ENCODE measurements around the gene SAP30. TPM values are rescaled to one million over a fixed set of nuclear protein-coding genes. Genes with fewer than 3 reads are reported as not detected.

Gene SAP30
- total RNA-seq, 1 experiment from 2014 or later, result 12.0 TPM

GRCh38 chr4:173391701-173392100 lies 20.9 kb downstream of the SAP30 start:
- no peak for DNase-seq (ENCODE audit: low read depth, low spot score)
- H3K9me3 ChIP-seq (ENCODE audit: control insufficient read depth in 1 of 2, insufficient read depth in 1 of 2, low read depth in 1 of 2, low read length in 2 of 2), result no peaks in the 10 kb centered on the region
- H3K27me3 ChIP-seq (ENCODE audit: insufficient read depth, low read length), result no peaks in the 10 kb centered on the region
- H3K79me2 ChIP-seq (ENCODE audit: insufficient read depth, low read length), result no peaks in the 10 kb centered on the region
- no peaks in the 10 kb centered on the region; the same call in 1 of the 2 replicates for H3K9me2 ChIP-seq (ENCODE audit: insufficient read depth)
- H4K20me1 ChIP-seq (ENCODE audit: insufficient read depth), result no peaks in the 10 kb centered on the region
- POLR2A ChIA-PET, result no interaction called here
- peaks cover 0 to 3% of the 10 kb centered on the region in 2 experiments; a peak in 1 of 4 replicates for H3K4me1 ChIP-seq (ENCODE audit: control insufficient read depth in 1 of 2, insufficient read depth in 2 of 2, low read length in 2 of 2)
- no peak overlapping the region for H3K9ac ChIP-seq (ENCODE audit: low read length)
- RAD21 ChIA-PET (ENCODE audit: low non-redundant PET in 1 of 2, low total read pairs in 2 of 2, uncharacterized antibody in 2 of 2, unreplicated experiment in 2 of 2), result no interaction called here
- ATAC-seq, result no peak
- intact Hi-C loops (cut with micrococcal nuclease), result no loop called here
- no peak overlapping the region for H3K4me3 ChIP-seq (replicated peaks in 1 of 2; ENCODE audit: low read depth in 1 of 2, low read length in 2 of 2)
- H2AFZ ChIP-seq (ENCODE audit: low read depth, low read length, poor library complexity, severe bottlenecking), result no peak overlapping the region
- TF ChIP-seq ZNF274 (IDR thresholded peaks at IDR 0.05; ENCODE audit: low read depth, low read length) (no peak), YY1 (IDR thresholded peaks at IDR 0.05; ENCODE audit: extremely low read depth, insufficient replicate concordance, low read depth, low read length) (no peak), ZBTB33 (IDR thresholded peaks at IDR 0.05; ENCODE audit: extremely low read depth, insufficient replicate concordance, low read length) (no peak), POLR2AphosphoS5 (IDR thresholded peaks at IDR 0.05; ENCODE audit: low read depth, low read length) (no peak), ZFX (IDR thresholded peaks at IDR 0.05) (no peak), EGR1 (IDR thresholded peaks at IDR 0.05; ENCODE audit: low read depth) (no peak), TCF7L2 (IDR thresholded peaks at IDR 0.05; ENCODE audit: borderline replicate concordance, extremely low read depth, insufficient read depth, insufficient read length) (no peak), ATF3 (IDR thresholded peaks at IDR 0.05) (no peak), ELF1 (IDR thresholded peaks at IDR 0.05; ENCODE audit: borderline replicate concordance, low read depth) (no peak), CEBPB (IDR thresholded peaks at IDR 0.05; ENCODE audit: low read depth) (no peak), SIN3A (IDR thresholded peaks at IDR 0.05; ENCODE audit: low read depth) (no peak), EZH2phosphoT487 (IDR thresholded peaks at IDR 0.05; ENCODE audit: borderline replicate concordance) (no peak), FOSL1 (IDR thresholded peaks at IDR 0.05; ENCODE audit: low read depth) (no peak), POLR2A (IDR thresholded peaks at IDR 0.05; ENCODE audit: borderline replicate concordance, extremely low read depth, insufficient read depth, insufficient read length) (no peak), EZH2 (IDR thresholded peaks at IDR 0.05) (no peak)
- TF ChIP-seq, protein P1, sequence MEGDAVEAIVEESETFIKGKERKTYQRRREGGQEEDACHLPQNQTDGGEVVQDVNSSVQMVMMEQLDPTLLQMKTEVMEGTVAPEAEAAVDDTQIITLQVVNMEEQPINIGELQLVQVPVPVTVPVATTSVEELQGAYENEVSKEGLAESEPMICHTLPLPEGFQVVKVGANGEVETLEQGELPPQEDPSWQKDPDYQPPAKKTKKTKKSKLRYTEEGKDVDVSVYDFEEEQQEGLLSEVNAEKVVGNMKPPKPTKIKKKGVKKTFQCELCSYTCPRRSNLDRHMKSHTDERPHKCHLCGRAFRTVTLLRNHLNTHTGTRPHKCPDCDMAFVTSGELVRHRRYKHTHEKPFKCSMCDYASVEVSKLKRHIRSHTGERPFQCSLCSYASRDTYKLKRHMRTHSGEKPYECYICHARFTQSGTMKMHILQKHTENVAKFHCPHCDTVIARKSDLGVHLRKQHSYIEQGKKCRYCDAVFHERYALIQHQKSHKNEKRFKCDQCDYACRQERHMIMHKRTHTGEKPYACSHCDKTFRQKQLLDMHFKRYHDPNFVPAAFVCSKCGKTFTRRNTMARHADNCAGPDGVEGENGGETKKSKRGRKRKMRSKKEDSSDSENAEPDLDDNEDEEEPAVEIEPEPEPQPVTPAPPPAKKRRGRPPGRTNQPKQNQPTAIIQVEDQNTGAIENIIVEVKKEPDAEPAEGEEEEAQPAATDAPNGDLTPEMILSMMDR (IDR thresholded peaks at IDR 0.05 in 2 of 3, conservative IDR thresholded peaks at IDR 0.05 in 1 of 3; ENCODE audit: borderline replicate concordance in 1 of 3, insufficient read depth in 1 of 3, low read depth in 2 of 3, low read length in 2 of 3), result no peak
- H3K4me2 ChIP-seq (ENCODE audit: low read length), result no peak overlapping the region
- H3K36me3 ChIP-seq (ENCODE audit: control insufficient read depth in 1 of 2, insufficient read depth in 2 of 2, low read length in 2 of 2), result no peaks in the 10 kb centered on the region
- BruUV-seq (replicated peaks), result no TSS peak
- no peak overlapping the region for H3K27ac ChIP-seq (ENCODE audit: low read depth, low read length)
- CTCF ChIA-PET, result no interaction called here

Data from HCT116 (cell line).